ENCODE results near the gene CSDE1.

CSDE1 gene

DNA sequence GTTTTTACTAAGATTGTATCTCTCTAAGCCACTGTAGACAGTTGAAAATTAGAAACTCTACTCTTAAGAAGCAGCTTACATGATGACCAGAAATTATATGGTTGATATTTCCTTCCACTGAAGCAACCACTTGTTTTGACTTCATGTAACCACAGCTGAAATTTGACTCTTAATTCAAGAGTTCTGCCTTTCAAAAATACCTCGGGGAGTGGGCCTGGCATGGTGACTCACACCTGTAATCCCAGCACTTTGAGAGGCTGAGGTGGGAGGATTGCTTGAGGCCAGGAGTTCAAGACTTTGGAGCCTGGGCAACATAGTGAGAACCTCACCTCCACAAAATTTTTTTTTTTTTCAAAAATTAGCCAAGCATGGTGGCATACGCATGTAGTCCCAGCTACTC lies 66.7 kb downstream of the CSDE1 start:
- H3K4me3 ChIP-seq (ENCODE audit: low read depth, low read length), result no peak overlapping the region
- TF ChIP-seq, protein P1, sequence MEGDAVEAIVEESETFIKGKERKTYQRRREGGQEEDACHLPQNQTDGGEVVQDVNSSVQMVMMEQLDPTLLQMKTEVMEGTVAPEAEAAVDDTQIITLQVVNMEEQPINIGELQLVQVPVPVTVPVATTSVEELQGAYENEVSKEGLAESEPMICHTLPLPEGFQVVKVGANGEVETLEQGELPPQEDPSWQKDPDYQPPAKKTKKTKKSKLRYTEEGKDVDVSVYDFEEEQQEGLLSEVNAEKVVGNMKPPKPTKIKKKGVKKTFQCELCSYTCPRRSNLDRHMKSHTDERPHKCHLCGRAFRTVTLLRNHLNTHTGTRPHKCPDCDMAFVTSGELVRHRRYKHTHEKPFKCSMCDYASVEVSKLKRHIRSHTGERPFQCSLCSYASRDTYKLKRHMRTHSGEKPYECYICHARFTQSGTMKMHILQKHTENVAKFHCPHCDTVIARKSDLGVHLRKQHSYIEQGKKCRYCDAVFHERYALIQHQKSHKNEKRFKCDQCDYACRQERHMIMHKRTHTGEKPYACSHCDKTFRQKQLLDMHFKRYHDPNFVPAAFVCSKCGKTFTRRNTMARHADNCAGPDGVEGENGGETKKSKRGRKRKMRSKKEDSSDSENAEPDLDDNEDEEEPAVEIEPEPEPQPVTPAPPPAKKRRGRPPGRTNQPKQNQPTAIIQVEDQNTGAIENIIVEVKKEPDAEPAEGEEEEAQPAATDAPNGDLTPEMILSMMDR (IDR thresholded peaks at IDR 0.05; ENCODE audit: borderline replicate concordance, insufficient read depth, low read depth, low read length), result no peak

DNA sequence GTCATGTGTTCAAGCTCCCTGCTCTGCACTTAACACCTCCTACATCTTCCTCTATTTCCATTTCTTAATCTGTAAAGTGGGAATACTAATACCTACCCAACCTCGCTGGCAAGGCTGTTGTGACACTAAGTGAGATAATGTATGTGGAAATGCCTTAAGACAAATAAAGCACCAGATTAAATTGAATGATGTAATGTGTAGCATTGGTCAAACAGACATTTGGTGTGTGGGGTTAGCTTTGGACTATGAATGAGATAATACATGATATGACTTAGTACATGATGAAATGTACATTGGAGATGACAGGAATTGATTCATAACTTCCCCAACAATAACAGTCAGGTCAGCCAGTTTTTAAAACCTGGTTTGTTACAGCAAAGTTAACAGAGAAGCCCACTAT lies 67.6 kb downstream of the CSDE1 start:
- TF ChIP-seq, protein P1 (IDR thresholded peaks at IDR 0.05; ENCODE audit: borderline replicate concordance, insufficient read depth, low read depth, low read length), result no peak
- H3K4me3 ChIP-seq (ENCODE audit: low read depth, low read length), result no peak overlapping the region

DNA sequence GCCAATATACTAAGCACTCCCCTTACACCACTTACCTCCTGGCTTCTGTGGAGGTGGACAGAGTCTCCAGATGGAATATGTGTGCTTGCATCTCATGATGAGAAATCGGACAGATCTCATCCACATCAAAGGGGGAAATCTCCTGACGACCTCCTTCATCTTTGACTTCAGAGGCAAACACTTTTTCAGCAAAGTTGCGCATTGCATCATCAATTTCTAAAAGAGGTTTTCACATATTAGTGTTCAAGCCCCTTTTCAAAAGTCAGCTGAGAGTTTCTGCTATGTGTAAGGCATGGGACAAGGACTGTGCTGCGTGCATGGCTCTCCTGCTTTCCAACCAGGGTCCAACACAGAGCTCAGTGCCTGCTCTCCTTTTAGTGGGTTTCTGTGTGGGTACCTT lies 69.3 kb downstream of the CSDE1 start:
- TF ChIP-seq, protein P1 (IDR thresholded peaks at IDR 0.05; ENCODE audit: borderline replicate concordance, insufficient read depth, low read depth, low read length), result no peak
- no peak overlapping the region for H3K4me3 ChIP-seq (ENCODE audit: low read depth, low read length)

DNA sequence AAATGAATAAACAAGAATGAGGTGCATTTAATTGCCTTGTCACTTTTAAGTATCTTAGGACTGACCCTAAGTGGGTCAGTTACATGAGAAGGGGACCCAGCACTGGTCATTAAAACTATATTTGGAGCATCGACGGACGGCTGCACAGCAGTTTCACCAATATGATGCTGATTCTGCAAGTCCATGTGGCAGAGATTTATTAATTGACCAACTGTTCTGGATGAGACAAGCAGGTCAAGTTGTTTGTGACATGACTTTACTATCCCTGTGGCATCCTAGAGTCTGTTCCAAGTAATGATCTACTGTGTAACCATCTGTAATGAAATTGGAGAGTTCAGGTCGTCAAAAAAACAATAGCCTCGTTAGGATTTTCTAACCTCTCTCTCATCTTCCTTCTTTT lies 71.9 kb downstream of the CSDE1 start:
- TF ChIP-seq, protein P1 (IDR thresholded peaks at IDR 0.05; ENCODE audit: borderline replicate concordance, insufficient read depth, low read depth, low read length), result no peak
- H3K4me3 ChIP-seq (ENCODE audit: low read depth, low read length), result no peak overlapping the region

DNA sequence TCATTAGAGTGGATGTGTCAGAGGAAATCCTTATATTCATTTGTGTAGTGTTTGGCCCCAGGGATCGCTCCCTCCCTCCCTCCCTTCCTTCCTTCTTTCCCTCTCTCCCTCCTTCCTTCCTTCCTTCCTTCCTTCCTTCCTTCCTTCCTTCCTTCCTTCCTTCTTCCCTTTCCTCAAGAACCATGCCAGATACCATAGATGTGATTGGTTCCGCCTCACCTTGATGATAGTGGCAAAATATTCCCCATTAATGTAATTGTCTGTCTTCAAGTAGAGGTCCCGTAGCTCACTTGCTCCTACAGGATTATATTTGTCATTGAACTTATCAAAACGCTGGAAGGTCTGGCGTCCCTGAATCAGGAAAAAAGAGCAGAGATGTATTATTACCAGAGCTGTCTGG lies 80.1 kb downstream of the CSDE1 start:
- H3K4me3 ChIP-seq (ENCODE audit: low read depth, low read length), result no peak overlapping the region
- TF ChIP-seq, protein P1 (IDR thresholded peaks at IDR 0.05; ENCODE audit: borderline replicate concordance, insufficient read depth, low read depth, low read length), result no peak

DNA sequence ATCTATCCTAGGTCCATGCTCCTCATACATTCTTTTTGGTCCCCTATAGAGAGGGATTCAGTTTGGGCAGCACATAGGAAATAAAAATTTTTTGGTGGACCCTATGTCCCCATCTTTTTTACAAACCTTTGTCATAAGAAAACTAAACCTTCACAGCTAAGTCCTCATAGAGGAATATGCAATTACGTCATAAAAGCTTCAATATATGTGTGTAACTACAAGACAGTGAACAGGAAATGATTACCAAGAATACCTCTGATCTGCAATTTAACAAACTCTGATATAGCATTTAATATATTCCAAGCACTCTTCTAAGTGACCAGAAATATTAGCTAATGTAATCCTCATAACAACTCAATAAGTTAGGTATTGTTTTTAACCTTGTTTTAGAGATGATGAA lies 81.7 kb downstream of the CSDE1 start:
- TF ChIP-seq, protein P1 (IDR thresholded peaks at IDR 0.05; ENCODE audit: borderline replicate concordance, insufficient read depth, low read depth, low read length), result no peak
- no peak overlapping the region for H3K4me3 ChIP-seq (ENCODE audit: low read depth, low read length)

DNA sequence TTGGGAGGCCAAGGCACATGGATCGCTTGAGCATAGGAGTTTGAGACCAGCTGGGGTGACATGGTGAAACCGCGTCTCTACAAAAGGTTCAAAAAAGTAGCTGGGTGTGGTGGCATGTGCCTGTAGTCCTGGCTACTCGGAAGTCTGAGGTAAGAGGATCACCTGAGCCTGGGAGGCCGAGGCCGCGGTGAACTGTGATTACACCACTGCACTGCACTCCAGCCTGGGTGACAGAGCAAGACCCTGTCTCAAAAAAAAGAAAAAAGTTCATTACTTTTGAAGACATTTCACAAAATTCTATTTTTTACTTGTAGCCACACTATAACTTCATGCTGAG lies 85.9 kb downstream of the CSDE1 start:
- H3K4me3 ChIP-seq (ENCODE audit: low read depth, low read length), result no peak overlapping the region
- TF ChIP-seq, protein P1 (IDR thresholded peaks at IDR 0.05; ENCODE audit: borderline replicate concordance, insufficient read depth, low read depth, low read length), result no peak
